ENCODE measurements around the gene GPR17. TPM values are rescaled to one million over a fixed set of nuclear protein-coding genes. Genes with fewer than 3 reads are reported as not detected.

Gene GPR17
- total RNA-seq, 1 donor from 2014 or later: not detected

- no peak overlapping the region for H3K9ac ChIP-seq
- Mint-ChIP-seq H3K9me3 (peaks cover 13% of the 10 kb centered on the region), H3K4me3 (no peak overlapping the region), H3K27ac (no peak overlapping the region), H3K4me1 (no peaks in the 10 kb centered on the region), H3K27me3 (ENCODE audit: insufficient read depth, low read depth) (peaks cover 6% of the 10 kb centered on the region), H3K36me3 (no peaks in the 10 kb centered on the region)
- H3K4me1 ChIP-seq: peaks cover 8% of the 10 kb centered on the region
- H2AFZ ChIP-seq (replicated peaks): no peak overlapping the region
- no peaks in the 10 kb centered on the region for H4K20me1 ChIP-seq (ENCODE audit: low read depth)
- no peak for DNase-seq (ENCODE audit: low spot score)
- H3K27ac ChIP-seq: no peak overlapping the region
- H3K36me3 ChIP-seq: no peaks in the 10 kb centered on the region
- no peaks in the 10 kb centered on the region for H3K27me3 ChIP-seq
- no peak overlapping the region for H3K4me3 ChIP-seq
- no peaks in the 10 kb centered on the region for H3F3A ChIP-seq (ENCODE audit: low read depth)
- no peaks in the 10 kb centered on the region for H3K79me2 ChIP-seq (ENCODE audit: low read depth)
- H3K4me2 ChIP-seq: no peak overlapping the region
- peaks cover 7% of the 10 kb centered on the region for H3K9me3 ChIP-seq (ENCODE audit: low read depth)
- TF ChIP-seq EZH2 (IDR thresholded peaks at IDR 0.05): no peak
- no peak for TF ChIP-seq CTCF (IDR thresholded peaks at IDR 0.05)
- no peak for TF ChIP-seq EZH2phosphoT487 (IDR thresholded peaks at IDR 0.05)
Observed at GRCh38 chr2:127612111-127612822, 33.7 kb upstream of the GPR17 start.

GRCh38 chr2:127614246-127614645, 31.7 kb upstream of the GPR17 start:
- no peaks in the 10 kb centered on the region for H3K4me1 Mint-ChIP-seq
- Histone ChIP-seq H3K79me2 (ENCODE audit: low read depth) (no peaks in the 10 kb centered on the region), H3K4me2 (no peak overlapping the region), H2AFZ (replicated peaks) (no peak overlapping the region), H3K9me3 (ENCODE audit: low read depth) (peaks cover 7% of the 10 kb centered on the region), H3K36me3 (no peaks in the 10 kb centered on the region), H3K27me3 (no peaks in the 10 kb centered on the region), H3K4me3 (no peak overlapping the region), H3K27ac (no peak overlapping the region), H3F3A (ENCODE audit: low read depth) (no peaks in the 10 kb centered on the region), H3K4me1 (peaks cover 8% of the 10 kb centered on the region), H3K9ac (no peak overlapping the region), H4K20me1 (ENCODE audit: low read depth) (no peaks in the 10 kb centered on the region)
- H3K27ac Mint-ChIP-seq: no peak overlapping the region
- no peaks in the 10 kb centered on the region for H3K36me3 Mint-ChIP-seq
- peaks cover 6% of the 10 kb centered on the region for H3K27me3 Mint-ChIP-seq (ENCODE audit: insufficient read depth, low read depth)
- peaks cover 13% of the 10 kb centered on the region for H3K9me3 Mint-ChIP-seq
- TF ChIP-seq CTCF (IDR thresholded peaks at IDR 0.05): no peak
- no peak for TF ChIP-seq EZH2 (IDR thresholded peaks at IDR 0.05)
- TF ChIP-seq EZH2phosphoT487 (IDR thresholded peaks at IDR 0.05): no peak
- DNase-seq (ENCODE audit: low spot score): no peak
- no peak overlapping the region for H3K4me3 Mint-ChIP-seq

GRCh38 chr2:127614731-127615130, 31.2 kb upstream of the GPR17 start:
- Mint-ChIP-seq H3K36me3 (no peaks in the 10 kb centered on the region), H3K4me3 (no peak overlapping the region), H3K27ac (no peak overlapping the region), H3K4me1 (no peaks in the 10 kb centered on the region), H3K27me3 (ENCODE audit: insufficient read depth, low read depth) (peaks cover 6% of the 10 kb centered on the region), H3K9me3 (peaks cover 13% of the 10 kb centered on the region)
- Histone ChIP-seq H3K9me3 (ENCODE audit: low read depth) (peaks cover 7% of the 10 kb centered on the region), H2AFZ (replicated peaks) (no peak overlapping the region), H3K4me3 (no peak overlapping the region), H3K9ac (no peak overlapping the region), H3K36me3 (no peaks in the 10 kb centered on the region), H4K20me1 (ENCODE audit: low read depth) (no peaks in the 10 kb centered on the region), H3K27ac (no peak overlapping the region), H3K4me1 (peaks cover 8% of the 10 kb centered on the region), H3F3A (ENCODE audit: low read depth) (no peaks in the 10 kb centered on the region), H3K27me3 (no peaks in the 10 kb centered on the region), H3K79me2 (ENCODE audit: low read depth) (no peaks in the 10 kb centered on the region), H3K4me2 (no peak overlapping the region)
- DNase-seq (ENCODE audit: low spot score): no peak
- TF ChIP-seq EZH2 (IDR thresholded peaks at IDR 0.05): no peak
- TF ChIP-seq EZH2phosphoT487 (IDR thresholded peaks at IDR 0.05): no peak
- TF ChIP-seq CTCF (IDR thresholded peaks at IDR 0.05): no peak
